Thyroid gland (tissue), 4 donors: Measurements from ENCODE around the gene BTBD7.

ENCODE experiments used
- CTCF ChIP-seq, 6 experiments: fragments of 200-600 bp in 3 of 6; fragments of 450-650 bp in 3 of 6; sonication (generic) in 3 of 6; IDR thresholded peaks; one replicate each; pipeline ENCODE4 v1.5.1; 2016 to 2019; ENCODE audit warnings: antibody characterized with exemption in 6 of 6, mild to moderate bottlenecking in 2 of 6, inconsistent platforms in 1 of 6, moderate library complexity in 1 of 6
- POLR2A ChIP-seq, 2 donors: fragments of 450-650 bp; IDR thresholded peaks; one replicate each; pipeline ENCODE4 v1.6.1; 2017; ENCODE audit warnings: antibody characterized with exemption in 2 of 2, mild to moderate bottlenecking in 2 of 2, moderate library complexity in 1 of 2

DNA sequence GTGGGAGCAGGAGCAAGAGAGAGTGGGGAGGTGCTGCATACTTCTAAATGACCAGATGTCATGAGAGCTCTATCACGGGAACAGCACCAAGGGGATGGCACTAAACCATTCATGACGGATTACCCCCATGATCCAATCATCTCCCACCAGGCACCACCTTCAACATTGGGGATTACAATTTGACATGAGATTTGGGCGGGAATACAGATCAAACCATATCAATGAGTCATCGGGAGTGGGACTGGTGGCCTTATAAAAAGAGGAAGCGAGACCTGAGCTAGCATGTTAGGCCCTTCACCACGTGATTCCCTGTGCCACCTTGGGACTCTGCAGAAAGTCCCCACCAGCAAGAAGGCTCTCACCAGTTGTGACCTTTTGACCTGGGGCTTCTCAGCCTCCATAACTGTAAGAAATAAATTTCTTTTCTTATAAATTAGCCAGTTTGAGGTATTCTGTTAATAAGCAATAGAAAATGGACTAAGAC, 42.9 kb upstream of the BTBD7 start:
- TF ChIP-seq POLR2A (IDR thresholded peaks at IDR 0.05) (no peak), CTCF (IDR thresholded peaks at IDR 0.05) (no peak)
